ENCODE data around the gene ARID1B.

The ARID1B gene

GRCh38 chr6:156988276-156989158 lies 211.3 kb downstream of the ARID1B start:
- DNase-seq (ENCODE audit: low read depth in 3 of 3), result no peak

- DNase-seq (ENCODE audit: low read depth in 3 of 3), result no peak
Observed at GRCh38 chr6:156989159-156989806, 212.1 kb downstream of the ARID1B start.

- DNase-seq (ENCODE audit: low read depth in 3 of 3), result no peak
Observed at GRCh38 chr6:156992020-156992804, 215.0 kb downstream of the ARID1B start.

GRCh38 chr6:156993713-156994112 lies 216.5 kb downstream of the ARID1B start:
- DNase-seq (ENCODE audit: low read depth in 3 of 3), result no peak

- DNase-seq (ENCODE audit: low read depth in 3 of 3), result no peak
Observed at GRCh38 chr6:156994215-156995076, 217.3 kb downstream of the ARID1B start.

GRCh38 chr6:156995502-156995901 lies 218.3 kb downstream of the ARID1B start:
- no peak for DNase-seq (ENCODE audit: low read depth in 3 of 3)

GRCh38 chr6:156996265-156996664 lies 219.1 kb downstream of the ARID1B start:
- no peak for DNase-seq (ENCODE audit: low read depth in 3 of 3)

GRCh38 chr6:156998794-156999330 lies 221.7 kb downstream of the ARID1B start:
- DNase-seq (ENCODE audit: low read depth in 3 of 3), result no peak

- DNase-seq (ENCODE audit: low read depth in 3 of 3), result no peak
Observed at GRCh38 chr6:156999762-157000161, 222.6 kb downstream of the ARID1B start.

- no peak for DNase-seq (ENCODE audit: low read depth in 3 of 3)
Observed at GRCh38 chr6:157001716-157002115, 224.5 kb downstream of the ARID1B start.

- no peak for DNase-seq (ENCODE audit: low read depth in 3 of 3)
Observed at GRCh38 chr6:157002774-157003173, 225.6 kb downstream of the ARID1B start.

GRCh38 chr6:157005940-157006339 lies 228.8 kb downstream of the ARID1B start:
- no peak for DNase-seq (ENCODE audit: low read depth in 3 of 3)

- DNase-seq (ENCODE audit: low read depth in 3 of 3), result no peak
Observed at GRCh38 chr6:157008568-157008967, 231.4 kb downstream of the ARID1B start.

- DNase-seq (ENCODE audit: low read depth in 3 of 3), result no peak
Observed at GRCh38 chr6:157012355-157012754, 235.2 kb downstream of the ARID1B start.

- no peak for DNase-seq (ENCODE audit: low read depth in 3 of 3)
Observed at GRCh38 chr6:157013649-157014304, 236.6 kb downstream of the ARID1B start.

GRCh38 chr6:157014871-157015270 lies 237.7 kb downstream of the ARID1B start:
- DNase-seq (ENCODE audit: low read depth in 3 of 3), result no peak

- DNase-seq (ENCODE audit: low read depth in 3 of 3), result no peak
Observed at GRCh38 chr6:157017022-157017421, 239.8 kb downstream of the ARID1B start.

- no peak for DNase-seq (ENCODE audit: low read depth in 3 of 3)
Observed at GRCh38 chr6:157017861-157018260, 240.7 kb downstream of the ARID1B start.

GRCh38 chr6:157019115-157019641 lies 242.0 kb downstream of the ARID1B start:
- no peak for DNase-seq (ENCODE audit: low read depth in 3 of 3)

- no peak for DNase-seq (ENCODE audit: low read depth in 3 of 3)
Observed at GRCh38 chr6:157019733-157020132, 242.6 kb downstream of the ARID1B start.
